MG63 (cell line): ENCODE results near the gene ADSS1. TPM values are rescaled to one million over a fixed set of nuclear protein-coding genes. Genes with fewer than 3 reads are reported as not detected.
"Not testable (repeated sequence)": the region's sequence is repeated elsewhere in the genome, so short reads cannot be mapped to it uniquely, and the experiment has no call there.

Experiments used
- DNase-seq: peaks from one replicate; pipeline ENCODE4 v3.0.0-alpha.2; 2020
- H3K27me3 ChIP-seq: fragments of 250-450 bp; sonication (Bioruptor Pico); 2 replicates; pipeline ENCODE4 v1.5.1; 2020; ENCODE audit warnings: mild to moderate bottlenecking, moderate library complexity
- H3K36me3 ChIP-seq: fragments of 250-450 bp; sonication (Bioruptor Pico); 2 replicates; pipeline ENCODE4 v1.5.1; 2020; ENCODE audit warnings: mild to moderate bottlenecking, moderate library complexity
- H3K4me3 ChIP-seq: fragments of 250-450 bp; sonication (Bioruptor Pico); 2 replicates; pipeline ENCODE4 v1.5.1; 2020; ENCODE audit warnings: mild to moderate bottlenecking, moderate library complexity
- H3K9me3 ChIP-seq: fragments of 250-450 bp; sonication (Bioruptor Pico); 2 replicates; pipeline ENCODE4 v1.5.1; 2020; ENCODE audit warnings: mild to moderate bottlenecking, moderate library complexity
- total RNA-seq: library from RNA; depleted of rRNA; stranded (reverse); fragments of >200 nt; shearing (Covaris generic); gene quantifications from 2 replicates; pipeline ENCODE4 v1.2.3, GENCODE V29; 2014; ENCODE audit warnings: low replicate concordance

The ADSS1 gene
- total RNA-seq, 1 experiment from 2014 or later: 4.0 TPM

GRCh38 chr14:104718871-104719270, 5.2 kb upstream of the ADSS1 start:
- peaks cover 3% of the 10 kb centered on the region for H3K36me3 ChIP-seq
- DNase-seq: no peak
- no peaks in the 10 kb centered on the region for H3K27me3 ChIP-seq
- H3K4me3 ChIP-seq: no peak overlapping the region
- H3K9me3 ChIP-seq: no peaks in the 10 kb centered on the region

DNA sequence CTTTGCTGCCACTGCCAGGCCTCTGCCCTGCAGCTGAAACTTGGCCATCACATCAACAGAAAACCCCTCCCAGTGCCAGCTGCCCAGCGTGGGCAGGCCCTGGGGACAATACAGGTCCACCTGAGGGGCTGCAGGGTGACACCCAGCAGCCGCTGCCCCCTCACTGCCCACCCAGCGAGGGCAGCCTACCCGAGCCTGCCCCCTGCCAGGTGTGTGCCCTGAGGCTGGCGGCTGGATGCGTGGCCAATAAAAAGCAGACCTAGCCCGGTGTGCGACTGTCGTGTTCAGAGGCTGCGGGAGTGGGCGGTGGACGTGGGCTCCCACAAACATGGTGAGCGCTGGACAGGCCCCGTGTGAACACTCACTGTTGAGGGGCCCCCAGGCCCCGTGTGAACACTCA, 4.7 kb upstream of the ADSS1 start:
- Histone ChIP-seq H3K36me3 (peaks cover 3% of the 10 kb centered on the region), H3K27me3 (no peaks in the 10 kb centered on the region), H3K9me3 (no peaks in the 10 kb centered on the region), H3K4me3 (no peak overlapping the region)
- no peak for DNase-seq

GRCh38 chr14:104721505-104722431, 2.3 kb upstream of the ADSS1 start:
- H3K4me3 ChIP-seq: no peak overlapping the region
- no peaks in the 10 kb centered on the region; the same call in 1 of the 2 replicates for H3K36me3 ChIP-seq
- no peaks in the 10 kb centered on the region for H3K27me3 ChIP-seq
- no peaks in the 10 kb centered on the region for H3K9me3 ChIP-seq
- no peak for DNase-seq

DNA sequence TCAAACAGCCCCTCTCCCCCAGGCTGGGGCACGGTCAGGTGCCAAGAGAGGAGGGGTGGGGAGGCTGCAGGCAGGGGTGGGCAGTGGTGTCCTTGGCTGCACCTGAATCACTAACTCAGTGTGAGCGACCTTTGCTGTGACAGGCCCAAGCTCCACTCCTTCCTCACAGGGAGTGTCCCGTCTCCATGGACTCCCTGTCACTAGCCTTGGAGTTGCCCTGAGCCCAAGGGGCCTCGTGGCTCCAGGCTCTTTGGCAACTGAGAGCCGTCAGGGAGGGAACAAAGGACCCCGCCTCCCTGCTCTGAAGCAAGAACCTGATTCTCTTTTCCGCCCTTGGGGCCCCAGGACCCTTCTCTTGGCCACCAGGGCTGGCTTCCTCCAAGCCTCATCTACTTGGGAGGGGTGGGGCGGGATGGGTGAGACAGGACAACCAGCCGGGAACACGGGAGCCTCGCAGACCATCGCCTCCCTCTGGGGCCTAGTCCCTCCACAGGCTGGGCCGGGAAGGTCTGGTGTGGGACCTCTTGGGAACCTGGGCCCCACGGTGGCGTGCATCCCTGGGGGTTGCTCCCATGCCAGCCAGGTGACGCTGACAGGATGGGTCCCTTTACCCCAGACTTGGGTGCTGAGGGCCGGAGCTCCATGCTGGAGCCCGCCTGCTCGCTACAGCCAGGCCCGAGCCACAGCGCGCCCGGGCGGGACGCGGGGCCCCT, 935 bp upstream of the ADSS1 start:
- no peak for DNase-seq
- Histone ChIP-seq H3K36me3 (no peaks in the 10 kb centered on the region; the same call in 1 of the 2 replicates), H3K4me3 (no peak overlapping the region), H3K9me3 (no peaks in the 10 kb centered on the region), H3K27me3 (no peaks in the 10 kb centered on the region)

GRCh38 chr14:104724407-104724980, 465 bp downstream of the ADSS1 start:
- Histone ChIP-seq H3K36me3 (no peaks in the 10 kb centered on the region), H3K27me3 (no peaks in the 10 kb centered on the region), H3K9me3 (no peaks in the 10 kb centered on the region), H3K4me3 (peak overlapping the region; percentile 34)
- peak; percentile 52 for DNase-seq

DNA sequence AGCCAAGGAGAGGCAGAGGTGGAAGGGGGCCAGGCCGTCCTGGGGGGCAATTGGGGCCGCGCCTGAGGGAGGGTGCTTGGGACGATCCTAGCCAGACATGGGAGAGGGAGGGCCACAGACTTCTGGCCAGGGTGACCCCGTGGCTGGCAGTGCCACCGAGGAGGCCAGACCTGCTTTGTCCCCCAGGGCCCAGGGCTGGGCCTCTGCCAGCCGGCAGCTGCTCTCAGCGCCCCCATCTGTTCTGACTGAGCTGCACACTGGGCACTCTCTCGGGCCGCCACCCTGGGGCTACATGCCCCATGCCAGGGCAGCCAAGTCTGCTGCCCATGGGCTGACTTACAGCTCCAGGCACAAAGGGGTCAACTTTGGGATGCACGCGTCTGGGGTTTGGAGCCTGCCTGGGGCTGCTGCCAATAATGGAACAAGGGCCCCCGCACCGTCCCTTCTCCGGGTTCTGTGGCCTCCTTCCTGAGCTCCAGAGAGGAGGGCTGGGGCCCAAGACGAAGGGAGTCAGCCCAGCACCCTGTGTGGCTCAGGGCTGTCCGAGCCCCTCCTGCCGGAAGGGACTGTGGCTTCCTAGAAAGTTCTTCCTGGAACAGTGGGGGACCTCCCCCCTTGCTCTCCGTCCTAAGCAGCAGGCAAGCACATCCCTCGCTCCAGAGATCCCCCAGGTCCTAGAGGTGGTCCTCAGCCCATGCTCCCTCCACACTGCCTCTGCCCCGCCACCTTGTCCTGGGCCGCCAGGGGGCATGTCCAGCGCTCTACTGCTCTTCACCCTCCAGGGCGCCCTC, 1.1 kb downstream of the ADSS1 start:
- no peaks in the 10 kb centered on the region for H3K36me3 ChIP-seq
- peak; percentile 58 for DNase-seq
- H3K9me3 ChIP-seq: no peaks in the 10 kb centered on the region
- no peaks in the 10 kb centered on the region for H3K27me3 ChIP-seq
- peak overlapping the region; percentile 34 for H3K4me3 ChIP-seq

DNA sequence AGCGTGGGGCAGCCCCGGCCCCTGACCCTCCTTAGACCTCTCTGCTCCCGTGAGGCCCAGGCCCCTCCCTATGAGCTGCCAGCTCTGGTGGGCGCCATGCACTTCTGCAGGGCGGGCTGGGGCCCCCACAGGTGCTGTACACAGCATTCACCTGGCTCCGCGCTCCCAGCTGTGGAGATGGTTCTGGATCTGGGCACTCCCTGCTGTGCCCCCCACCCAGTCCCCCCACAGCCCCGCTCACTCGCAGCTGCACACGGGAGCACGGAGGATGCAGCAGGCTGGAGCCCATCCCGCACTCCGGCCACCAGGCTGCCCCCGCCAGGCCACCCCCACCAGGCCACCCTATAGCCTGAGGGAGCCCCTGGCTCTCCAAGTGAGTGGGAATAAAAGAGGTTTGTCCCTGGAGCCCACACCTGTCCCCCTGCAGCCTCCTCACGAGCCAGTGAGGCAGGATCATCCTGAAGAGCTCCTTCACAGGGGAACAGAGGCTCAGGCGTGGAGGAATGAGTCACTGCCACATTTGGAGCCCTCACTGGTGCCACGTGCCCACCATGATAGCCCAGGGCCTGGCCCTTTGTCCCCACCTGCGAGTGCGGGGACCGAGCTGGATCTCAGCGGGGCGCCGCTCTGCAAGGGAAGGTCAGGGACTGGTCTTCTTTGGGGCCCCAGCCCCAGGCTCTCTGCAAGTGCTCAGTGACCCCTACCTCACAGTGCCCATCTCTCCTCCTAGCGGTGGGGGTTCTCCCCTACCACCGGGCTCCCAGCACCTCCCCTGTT, 1.9 kb downstream of the ADSS1 start:
- Histone ChIP-seq H3K36me3 (no peaks in the 10 kb centered on the region), H3K27me3 (no peaks in the 10 kb centered on the region), H3K4me3 (no peak overlapping the region), H3K9me3 (no peaks in the 10 kb centered on the region)
- no peak for DNase-seq

DNA sequence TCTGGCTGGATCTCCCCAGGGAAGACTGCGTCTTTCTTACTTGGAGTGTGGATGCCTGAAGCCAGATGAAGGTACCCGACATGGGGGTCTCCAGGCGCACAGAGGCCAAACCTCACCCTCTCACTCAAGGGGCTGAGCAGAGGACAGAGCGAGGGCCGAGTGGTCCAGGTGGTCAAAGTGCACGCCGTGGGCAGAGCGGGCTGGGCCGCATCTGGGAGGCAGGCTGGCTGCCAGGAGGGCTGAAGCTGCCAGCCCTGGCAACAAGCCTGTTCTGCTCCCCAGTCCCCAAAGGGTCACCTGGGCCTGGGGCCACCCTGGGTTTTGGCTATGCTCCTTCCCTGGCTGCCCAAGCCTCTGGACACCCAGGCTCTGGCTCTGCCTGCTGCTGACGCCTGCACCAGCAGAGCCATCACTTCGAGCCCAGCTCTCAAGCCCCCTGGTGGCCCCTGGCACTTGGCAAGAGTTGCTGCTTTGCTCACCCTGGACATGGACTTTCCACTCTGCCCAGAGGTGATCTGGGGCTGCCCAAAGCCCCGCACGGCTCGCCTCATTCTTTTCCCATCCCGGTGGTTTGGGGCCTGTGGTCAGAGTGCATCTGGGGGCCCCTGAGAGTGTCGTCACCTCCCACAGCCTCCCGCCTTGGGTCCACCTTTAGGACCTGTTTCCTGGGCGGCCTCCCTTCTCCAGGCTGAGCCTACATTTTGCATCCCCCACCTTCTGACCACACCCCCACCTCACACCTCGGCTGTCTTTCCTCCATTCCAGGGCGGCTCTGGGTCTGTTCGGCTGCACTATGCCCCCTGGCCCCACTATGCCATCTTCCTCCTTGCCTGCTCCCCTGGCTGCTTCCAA, 2.8 kb downstream of the ADSS1 start:
- Histone ChIP-seq H3K27me3 (no peaks in the 10 kb centered on the region), H3K9me3 (no peaks in the 10 kb centered on the region), H3K36me3 (no peaks in the 10 kb centered on the region), H3K4me3 (no peak overlapping the region)
- no peak for DNase-seq

- Histone ChIP-seq H3K27me3 (no peaks in the 10 kb centered on the region), H3K4me3 (no peak overlapping the region), H3K9me3 (no peaks in the 10 kb centered on the region), H3K36me3 (no peaks in the 10 kb centered on the region)
- DNase-seq: no peak
These were observed 4.6 kb downstream of the ADSS1 start for GRCh38 chr14:104728631-104729030.

DNA sequence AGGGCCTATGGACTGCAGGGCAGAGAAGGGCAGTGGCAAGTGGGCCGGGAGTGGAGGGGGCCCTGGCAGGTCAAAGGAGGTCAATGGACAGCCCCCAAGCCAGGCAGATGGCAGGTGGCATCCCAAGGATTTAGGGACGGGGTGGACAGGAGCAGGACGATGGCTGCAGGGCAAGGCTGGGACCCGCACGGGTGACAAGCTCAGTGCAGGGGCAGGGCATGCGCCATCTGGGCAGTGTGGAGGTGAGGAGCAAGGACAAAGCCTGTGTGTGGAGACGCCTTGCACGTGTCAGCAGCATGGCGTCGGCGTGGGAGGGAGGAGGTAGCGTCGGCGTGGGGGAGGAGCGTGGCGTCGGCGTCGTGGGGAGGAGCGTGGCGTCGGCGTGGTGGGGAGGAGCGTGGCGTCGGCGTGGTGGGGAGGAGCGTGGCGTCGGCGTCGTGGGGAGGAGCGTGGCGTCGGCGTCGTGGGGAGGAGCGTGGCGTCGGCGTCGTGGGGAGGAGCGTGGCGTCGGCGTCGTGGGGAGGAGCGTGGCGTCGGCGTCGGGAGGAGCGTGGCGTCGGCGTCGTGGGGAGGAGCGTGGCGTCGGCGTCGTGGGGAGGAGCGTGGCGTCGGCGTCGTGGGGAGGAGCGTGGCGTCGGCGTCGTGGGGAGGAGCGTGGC, 5.3 kb downstream of the ADSS1 start:
- H3K36me3 ChIP-seq, DNase-seq, H3K27me3 ChIP-seq, H3K9me3 ChIP-seq, H3K4me3 ChIP-seq: not testable (repeated sequence)

- no peak overlapping the region for H3K4me3 ChIP-seq
- no peaks in the 10 kb centered on the region for H3K36me3 ChIP-seq
- no peaks in the 10 kb centered on the region for H3K27me3 ChIP-seq
- no peaks in the 10 kb centered on the region for H3K9me3 ChIP-seq
- DNase-seq: no peak
These were observed 5.8 kb downstream of the ADSS1 start for GRCh38 chr14:104729835-104730181.

- no peaks in the 10 kb centered on the region for H3K27me3 ChIP-seq
- H3K9me3 ChIP-seq: no peaks in the 10 kb centered on the region
- no peak overlapping the region for H3K4me3 ChIP-seq
- DNase-seq: no peak
- no peaks in the 10 kb centered on the region for H3K36me3 ChIP-seq
These were observed 6.5 kb downstream of the ADSS1 start for GRCh38 chr14:104730487-104730886.

DNA sequence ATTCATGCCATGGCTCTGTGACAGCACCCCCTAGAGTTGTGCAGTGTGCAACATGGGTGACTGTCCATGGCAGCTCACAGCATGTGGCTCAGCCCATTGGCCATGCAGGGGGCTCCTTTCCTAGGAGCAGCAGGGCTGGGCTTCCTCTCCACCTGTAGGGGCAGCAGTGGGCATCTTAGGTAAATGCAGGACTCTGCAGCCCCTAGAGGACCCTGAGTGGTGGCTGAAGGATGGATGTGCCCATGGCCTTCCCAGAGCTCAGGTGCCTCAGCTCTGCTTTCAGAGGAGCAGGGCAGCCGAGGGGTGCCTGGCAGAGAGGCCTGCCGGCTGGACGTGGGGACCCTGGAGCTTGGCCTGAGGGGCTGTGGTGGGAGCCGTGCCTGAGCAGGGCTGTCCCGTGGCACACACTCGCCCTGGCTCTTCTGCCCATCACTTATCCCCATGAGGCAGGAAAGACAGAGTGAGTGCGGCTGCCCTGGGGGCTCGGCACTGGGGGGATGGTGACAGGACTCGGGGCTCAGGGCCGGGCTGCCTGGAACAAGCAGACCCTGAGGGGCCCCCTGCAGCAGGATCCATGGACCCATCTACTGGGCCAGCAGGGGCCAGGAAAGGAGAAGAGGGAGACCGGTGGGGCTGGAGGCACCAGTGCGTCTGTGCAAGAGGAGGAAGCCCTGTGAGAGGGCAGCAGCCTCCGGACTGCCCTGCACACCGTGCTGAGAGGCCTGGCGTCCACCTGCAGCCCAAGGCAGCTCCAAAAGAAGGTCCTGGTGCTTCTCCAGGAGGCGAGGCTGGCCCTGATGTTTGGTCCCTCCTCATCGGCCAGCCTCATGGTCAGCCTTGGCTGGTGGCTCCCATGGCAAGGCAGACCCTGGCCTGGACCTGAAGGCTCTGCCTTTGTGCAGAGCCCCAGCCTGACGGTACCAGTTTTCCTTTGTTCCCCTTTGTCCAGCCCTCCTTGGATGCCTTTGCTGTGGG, 7.6 kb downstream of the ADSS1 start:
- no peak overlapping the region for H3K4me3 ChIP-seq
- no peak for DNase-seq
- H3K9me3 ChIP-seq: no peaks in the 10 kb centered on the region
- H3K27me3 ChIP-seq: no peaks in the 10 kb centered on the region
- no peaks in the 10 kb centered on the region for H3K36me3 ChIP-seq

DNA sequence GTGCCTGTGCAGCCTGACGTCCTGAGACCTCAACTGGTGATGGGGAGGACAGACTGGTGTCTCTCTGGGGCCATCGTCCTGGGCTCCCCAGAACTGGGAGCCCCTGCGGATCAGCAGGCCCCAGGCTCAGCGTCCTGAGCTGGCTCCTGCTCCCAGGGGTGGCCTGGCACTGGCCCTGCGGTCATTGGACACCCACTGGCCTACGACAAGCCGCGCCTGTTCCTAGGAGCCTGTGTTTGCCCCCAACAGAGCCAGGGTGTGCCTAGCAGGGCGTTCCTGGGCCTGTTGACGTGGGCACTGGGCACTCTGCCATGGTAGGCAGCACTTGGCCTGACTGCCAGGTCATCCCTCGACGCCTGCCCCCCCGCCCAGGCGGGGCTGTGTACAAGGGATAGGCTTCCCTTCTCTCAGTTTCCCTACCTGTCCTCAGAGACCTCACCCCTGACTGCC, 8.4 kb downstream of the ADSS1 start:
- Histone ChIP-seq H3K9me3 (no peaks in the 10 kb centered on the region), H3K36me3 (no peaks in the 10 kb centered on the region), H3K4me3 (no peak overlapping the region), H3K27me3 (no peaks in the 10 kb centered on the region)
- no peak for DNase-seq
